HG03558 (cell line): ENCODE measurements around the gene PPP4R2.
"Not testable (repeated sequence)": the region's sequence is repeated elsewhere in the genome, so short reads cannot be mapped to it uniquely, and the experiment has no call there.

Experiments used
- ATAC-seq: cut with Tn5 transposase; IDR thresholded peaks from one replicate; pipeline ENCODE4 v1.9.1; 2021; ENCODE audit warnings: moderate number of reproducible peaks; ENCODE audit not compliant: unreplicated experiment; ENCODE audit errors: extremely low read depth

PPP4R2 gene

GRCh38 chr3:73061416-73061815 is 64.8 kb downstream of the PPP4R2 start, which contains the start of gene EBLN2:
TSS of gene EBLN2 (plus strand) at chr3:73061659. CDS start at chr3:73062082, 423 bp downstream.
- ATAC-seq: no peak

- ATAC-seq: not testable (repeated sequence)
These were observed 69.6 kb downstream of the PPP4R2 start for GRCh38 chr3:73066243-73066642.

GRCh38 chr3:73068419-73068818 is 71.8 kb downstream of the PPP4R2 start:
- ATAC-seq: no peak

- ATAC-seq: no peak
These were observed 72.6 kb downstream of the PPP4R2 start for GRCh38 chr3:73069187-73069586.

GRCh38 chr3:73069775-73070444 is 73.3 kb downstream of the PPP4R2 start:
- no peak for ATAC-seq

- ATAC-seq: no peak
These were observed 74.3 kb downstream of the PPP4R2 start for GRCh38 chr3:73070675-73071575.

GRCh38 chr3:73071952-73072351 is 75.3 kb downstream of the PPP4R2 start:
- ATAC-seq: no peak

GRCh38 chr3:73072634-73073033 is 76.0 kb downstream of the PPP4R2 start:
- ATAC-seq: no peak

GRCh38 chr3:73073091-73073707 is 76.6 kb downstream of the PPP4R2 start:
- no peak for ATAC-seq

- ATAC-seq: no peak
These were observed 78.2 kb downstream of the PPP4R2 start for GRCh38 chr3:73074781-73075180.

- no peak for ATAC-seq
These were observed 83.8 kb downstream of the PPP4R2 start for GRCh38 chr3:73080216-73080966.

GRCh38 chr3:73081140-73081539 is 84.5 kb downstream of the PPP4R2 start:
- no peak for ATAC-seq

- ATAC-seq: no peak
These were observed 87.6 kb downstream of the PPP4R2 start for GRCh38 chr3:73084170-73084569.

- no peak for ATAC-seq
These were observed 89.5 kb downstream of the PPP4R2 start for GRCh38 chr3:73086071-73086494.

- ATAC-seq: no peak
These were observed 97.5 kb downstream of the PPP4R2 start for GRCh38 chr3:73094129-73094528.

GRCh38 chr3:73094951-73095350 is 98.3 kb downstream of the PPP4R2 start:
- ATAC-seq: no peak

GRCh38 chr3:73096169-73096568 is 99.6 kb downstream of the PPP4R2 start:
- no peak for ATAC-seq

- no peak for ATAC-seq
These were observed 101.4 kb downstream of the PPP4R2 start for GRCh38 chr3:73098026-73098425.

GRCh38 chr3:73098873-73099272 is 102.3 kb downstream of the PPP4R2 start:
- no peak for ATAC-seq
